ENCODE measurements around the gene NCMAP. TPM values are rescaled to one million over a fixed set of nuclear protein-coding genes. Genes with fewer than 3 reads are reported as not detected.

NCMAP gene
- total RNA-seq, 2 experiments from 2014 or later: 0.99 to 1.1 TPM

DNA sequence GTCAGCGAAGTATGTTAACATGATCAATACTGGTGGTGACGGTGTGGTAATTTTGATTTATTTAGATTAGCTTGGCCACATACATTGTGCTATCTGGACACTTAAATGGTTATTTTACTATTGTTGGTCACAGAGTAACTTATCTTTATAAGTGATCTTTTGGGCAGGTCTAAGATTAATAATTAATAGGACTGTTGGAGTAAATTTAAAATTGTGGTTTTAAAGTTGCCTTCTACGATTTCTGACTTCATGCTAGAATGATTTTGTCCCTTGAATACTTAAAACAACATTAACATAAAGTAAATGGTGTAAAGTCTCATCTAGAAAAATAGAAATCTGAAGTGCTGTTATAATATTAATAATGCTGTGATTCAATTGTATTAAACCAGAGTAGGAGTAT lies 101.9 kb downstream of the NCMAP start:
- Histone ChIP-seq H3K9me2 (ENCODE audit: insufficient read depth, low read length) (no peaks in the 10 kb centered on the region), H2AFZ (ENCODE audit: low read length) (no peak overlapping the region), H3K4me1 (ENCODE audit: insufficient read depth, low read length, poor library complexity, severe bottlenecking) (no peaks in the 10 kb centered on the region), H3K27ac (ENCODE audit: low read depth, low read length, poor library complexity, severe bottlenecking) (no peak overlapping the region), H3K79me2 (ENCODE audit: insufficient read depth, low read depth, low read length) (peaks cover 82% of the 10 kb centered on the region), H4K20me1 (ENCODE audit: insufficient read depth, low read length) (0 out of 2 replicates have a peak, but pooled peaks cover 7% of the 10 kb centered on the region), H3K36me3 (ENCODE audit: insufficient read depth, low read length) (peaks cover 99% of the 10 kb centered on the region), H3K9me3 (ENCODE audit: low read length) (no peaks in the 10 kb centered on the region), H3K4me3 (ENCODE audit: low read depth, low read length, poor library complexity, severe bottlenecking) (no peak overlapping the region), H3K4me2 (ENCODE audit: low read length) (no peak overlapping the region)
- ChIA-PET POLR2A (interaction anchor here (0.5 kb wide), 1 partner anchor 42 kb away, joined by 4 read pairs; no protein-coding TSS in a partner anchor), CTCF (ENCODE audit: unreplicated experiment) (no interaction called here)
- no peak for TF ChIP-seq EZH2phosphoT487 (IDR thresholded peaks at IDR 0.05; ENCODE audit: borderline replicate concordance, low read depth, low read length)
- TF ChIP-seq, protein P1, sequence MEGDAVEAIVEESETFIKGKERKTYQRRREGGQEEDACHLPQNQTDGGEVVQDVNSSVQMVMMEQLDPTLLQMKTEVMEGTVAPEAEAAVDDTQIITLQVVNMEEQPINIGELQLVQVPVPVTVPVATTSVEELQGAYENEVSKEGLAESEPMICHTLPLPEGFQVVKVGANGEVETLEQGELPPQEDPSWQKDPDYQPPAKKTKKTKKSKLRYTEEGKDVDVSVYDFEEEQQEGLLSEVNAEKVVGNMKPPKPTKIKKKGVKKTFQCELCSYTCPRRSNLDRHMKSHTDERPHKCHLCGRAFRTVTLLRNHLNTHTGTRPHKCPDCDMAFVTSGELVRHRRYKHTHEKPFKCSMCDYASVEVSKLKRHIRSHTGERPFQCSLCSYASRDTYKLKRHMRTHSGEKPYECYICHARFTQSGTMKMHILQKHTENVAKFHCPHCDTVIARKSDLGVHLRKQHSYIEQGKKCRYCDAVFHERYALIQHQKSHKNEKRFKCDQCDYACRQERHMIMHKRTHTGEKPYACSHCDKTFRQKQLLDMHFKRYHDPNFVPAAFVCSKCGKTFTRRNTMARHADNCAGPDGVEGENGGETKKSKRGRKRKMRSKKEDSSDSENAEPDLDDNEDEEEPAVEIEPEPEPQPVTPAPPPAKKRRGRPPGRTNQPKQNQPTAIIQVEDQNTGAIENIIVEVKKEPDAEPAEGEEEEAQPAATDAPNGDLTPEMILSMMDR (conservative IDR thresholded peaks at IDR 0.05; ENCODE audit: low read length): no peak
- BruUV-seq (replicated peaks): no TSS peak
- intact Hi-C loops (cut with micrococcal nuclease; ENCODE audit: unreplicated experiment): no loop called here
- DNase-seq (ENCODE audit: low spot score): no peak

Small RNAs within 50 kb of the gene (small RNA-seq; reads per million reads assigned to genes)
- not detected for gene RF00019

Other genes with a start within 250 kb of the NCMAP start
- 0.09 TPM in 1 of 2 replicates, not detected in the other for gene GRHL3, start 236.7 kb upstream of the NCMAP start, total RNA-seq (2014; rRNA removed; shearing (Covaris generic))
- 0.35 and 0.65 TPM in 2 replicates for gene GRHL3, start 236.7 kb upstream of the NCMAP start, total RNA-seq (2022)
- 5.1 and 5.3 TPM in 2 replicates for gene STPG1, start 142.3 kb upstream of the NCMAP start, total RNA-seq (2014; rRNA removed; shearing (Covaris generic))
- gene STPG1, start 142.3 kb upstream of the NCMAP start, total RNA-seq (2022): 9.6 and 10.1 TPM in 2 replicates
- 6.7 and 11.7 TPM in 2 replicates for gene NIPAL3, start 140.3 kb upstream of the NCMAP start, total RNA-seq (2014; rRNA removed; shearing (Covaris generic))
- 25.3 and 26.8 TPM in 2 replicates for gene NIPAL3, start 140.3 kb upstream of the NCMAP start, total RNA-seq (2022)
- 13.0 and 22.9 TPM in 2 replicates for gene RCAN3, start 53.3 kb upstream of the NCMAP start, total RNA-seq (2014; rRNA removed; shearing (Covaris generic))
- 47.8 and 57.2 TPM in 2 replicates for gene RCAN3, start 53.3 kb upstream of the NCMAP start, total RNA-seq (2022)
- 72.5 and 78.5 TPM in 2 replicates for gene SRRM1, start 87.2 kb downstream of the NCMAP start, total RNA-seq (2014; rRNA removed; shearing (Covaris generic))
- 251 and 258 TPM in 2 replicates for gene SRRM1, start 87.2 kb downstream of the NCMAP start, total RNA-seq (2022)
- gene CLIC4, start 189.4 kb downstream of the NCMAP start, total RNA-seq (2014; rRNA removed; shearing (Covaris generic)): 35.5 and 35.7 TPM in 2 replicates
- gene CLIC4, start 189.4 kb downstream of the NCMAP start, total RNA-seq (2022): 113 and 116 TPM in 2 replicates

Measured in OCI-LY7 (cell line).